Ovary (tissue), 3 donors: ENCODE results near the gene STX16.

Source experiments
- EP300 ChIP-seq: sonication (generic); formaldehyde crosslinking; IDR thresholded peaks from one replicate; pipeline ENCODE4 v1.6.1; 2017; ENCODE audit warnings: antibody characterized with exemption
- POLR2A ChIP-seq: fragments of 450-650 bp; IDR thresholded peaks from one replicate; pipeline ENCODE4 v1.6.1; 2017; ENCODE audit warnings: antibody characterized with exemption, mild to moderate bottlenecking, moderate library complexity
- TF ChIP-seq, protein P1 (sequence below), 3 donors: fragments of 450-650 bp in 2 of 3; fragments of 200-600 bp in 1 of 3; IDR thresholded peaks; one replicate each; pipeline versions ENCODE4 v1.5.1 to v1.8.0; 2016 to 2022; ENCODE audit warnings: antibody characterized with exemption in 3 of 3, mild to moderate bottlenecking in 1 of 3
- donor health status: DM: no; HTN: no; CAD: no.

GRCh38 chr20:58638467-58639181 lies 12.5 kb upstream of the STX16 start:
- TF ChIP-seq, protein P1, sequence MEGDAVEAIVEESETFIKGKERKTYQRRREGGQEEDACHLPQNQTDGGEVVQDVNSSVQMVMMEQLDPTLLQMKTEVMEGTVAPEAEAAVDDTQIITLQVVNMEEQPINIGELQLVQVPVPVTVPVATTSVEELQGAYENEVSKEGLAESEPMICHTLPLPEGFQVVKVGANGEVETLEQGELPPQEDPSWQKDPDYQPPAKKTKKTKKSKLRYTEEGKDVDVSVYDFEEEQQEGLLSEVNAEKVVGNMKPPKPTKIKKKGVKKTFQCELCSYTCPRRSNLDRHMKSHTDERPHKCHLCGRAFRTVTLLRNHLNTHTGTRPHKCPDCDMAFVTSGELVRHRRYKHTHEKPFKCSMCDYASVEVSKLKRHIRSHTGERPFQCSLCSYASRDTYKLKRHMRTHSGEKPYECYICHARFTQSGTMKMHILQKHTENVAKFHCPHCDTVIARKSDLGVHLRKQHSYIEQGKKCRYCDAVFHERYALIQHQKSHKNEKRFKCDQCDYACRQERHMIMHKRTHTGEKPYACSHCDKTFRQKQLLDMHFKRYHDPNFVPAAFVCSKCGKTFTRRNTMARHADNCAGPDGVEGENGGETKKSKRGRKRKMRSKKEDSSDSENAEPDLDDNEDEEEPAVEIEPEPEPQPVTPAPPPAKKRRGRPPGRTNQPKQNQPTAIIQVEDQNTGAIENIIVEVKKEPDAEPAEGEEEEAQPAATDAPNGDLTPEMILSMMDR (IDR thresholded peaks at IDR 0.05) = no peak
- TF ChIP-seq POLR2A (no peak), EP300 (no peak)
